GM12872 (cell line): ENCODE results near the gene ZNF892.
A peak's percentile ranks its signal among the peaks of the same experiment; 100 is the strongest.

Experiments
- TF ChIP-seq, protein P1 (sequence below): IDR thresholded peaks from 3 replicates; pipeline ENCODE4 v1.5.1; 2011; ENCODE audit warnings: low read depth, mild to moderate bottlenecking, low read length, moderate library complexity; ENCODE audit not compliant: insufficient read depth

ZNF892 gene

DNA sequence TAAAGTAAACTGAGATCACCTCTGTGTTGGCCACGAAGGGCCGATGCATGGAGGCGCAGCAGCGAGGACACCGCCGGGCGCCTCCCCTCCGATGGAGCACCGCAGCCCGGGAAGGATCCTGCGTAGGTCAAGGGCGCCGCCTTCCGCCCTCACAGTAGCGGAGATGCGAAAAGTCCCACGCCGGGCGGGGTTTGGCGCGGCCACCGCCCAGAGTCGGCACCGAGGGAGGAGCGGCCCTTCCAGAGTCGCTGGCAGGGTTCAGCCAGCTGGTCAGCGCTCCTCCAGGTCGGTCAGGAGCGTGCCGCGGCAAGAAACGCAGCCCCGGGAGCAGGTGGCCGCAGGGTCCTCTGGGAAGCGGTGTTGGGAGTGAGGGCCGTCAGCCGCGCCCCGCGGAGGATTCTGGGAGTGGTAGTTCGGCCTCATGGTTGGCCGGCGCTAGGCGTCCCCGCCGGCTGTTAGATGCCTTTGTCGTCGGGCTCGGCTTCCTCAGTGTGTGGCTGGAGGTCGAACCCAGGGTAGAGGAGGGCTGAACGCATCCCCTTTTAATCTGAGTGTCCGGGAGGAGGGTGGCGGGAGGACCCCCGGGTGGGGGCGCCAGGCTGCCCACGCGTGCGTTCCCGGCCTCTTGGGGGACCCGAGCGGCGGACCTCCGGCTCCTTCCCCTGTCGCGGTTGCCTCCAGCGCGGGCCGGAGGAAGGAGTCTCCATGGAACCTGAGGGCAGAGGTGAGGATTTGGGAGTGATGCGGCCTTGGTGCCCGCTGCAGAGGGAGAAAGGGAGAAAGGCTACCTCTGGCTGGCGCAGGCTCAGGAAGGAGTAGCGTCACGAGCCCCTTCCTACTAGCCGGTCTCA is at the start of gene ZNF892:
Gene ZNF892 (plus strand): TSS at position 411 of the 851 bp plus-strand sequence. CDS start 295 bp downstream, at position 706.
- TF ChIP-seq, protein P1, sequence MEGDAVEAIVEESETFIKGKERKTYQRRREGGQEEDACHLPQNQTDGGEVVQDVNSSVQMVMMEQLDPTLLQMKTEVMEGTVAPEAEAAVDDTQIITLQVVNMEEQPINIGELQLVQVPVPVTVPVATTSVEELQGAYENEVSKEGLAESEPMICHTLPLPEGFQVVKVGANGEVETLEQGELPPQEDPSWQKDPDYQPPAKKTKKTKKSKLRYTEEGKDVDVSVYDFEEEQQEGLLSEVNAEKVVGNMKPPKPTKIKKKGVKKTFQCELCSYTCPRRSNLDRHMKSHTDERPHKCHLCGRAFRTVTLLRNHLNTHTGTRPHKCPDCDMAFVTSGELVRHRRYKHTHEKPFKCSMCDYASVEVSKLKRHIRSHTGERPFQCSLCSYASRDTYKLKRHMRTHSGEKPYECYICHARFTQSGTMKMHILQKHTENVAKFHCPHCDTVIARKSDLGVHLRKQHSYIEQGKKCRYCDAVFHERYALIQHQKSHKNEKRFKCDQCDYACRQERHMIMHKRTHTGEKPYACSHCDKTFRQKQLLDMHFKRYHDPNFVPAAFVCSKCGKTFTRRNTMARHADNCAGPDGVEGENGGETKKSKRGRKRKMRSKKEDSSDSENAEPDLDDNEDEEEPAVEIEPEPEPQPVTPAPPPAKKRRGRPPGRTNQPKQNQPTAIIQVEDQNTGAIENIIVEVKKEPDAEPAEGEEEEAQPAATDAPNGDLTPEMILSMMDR, result peak; percentile 40

DNA sequence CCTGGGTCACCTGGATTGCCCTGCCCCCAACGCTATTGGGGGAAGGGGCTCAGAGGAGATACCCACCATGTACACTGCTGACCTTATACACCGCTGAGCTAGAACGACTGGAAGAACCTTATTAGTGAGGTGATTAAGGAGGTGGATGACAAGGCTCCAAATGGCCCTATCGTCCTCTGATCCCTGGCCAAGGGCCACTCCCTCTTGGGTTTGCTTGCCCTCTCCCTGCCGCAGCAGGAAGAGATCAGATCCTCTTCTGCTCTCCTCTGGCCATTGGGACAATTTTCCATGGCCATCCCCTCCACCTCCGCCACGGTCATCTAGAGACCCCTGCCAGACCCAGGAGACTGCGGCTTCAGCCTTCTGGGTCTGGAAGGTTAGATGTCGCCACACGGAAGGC is 48.9 kb upstream of the ZNF892 start:
- TF ChIP-seq, protein P1, result no peak

DNA sequence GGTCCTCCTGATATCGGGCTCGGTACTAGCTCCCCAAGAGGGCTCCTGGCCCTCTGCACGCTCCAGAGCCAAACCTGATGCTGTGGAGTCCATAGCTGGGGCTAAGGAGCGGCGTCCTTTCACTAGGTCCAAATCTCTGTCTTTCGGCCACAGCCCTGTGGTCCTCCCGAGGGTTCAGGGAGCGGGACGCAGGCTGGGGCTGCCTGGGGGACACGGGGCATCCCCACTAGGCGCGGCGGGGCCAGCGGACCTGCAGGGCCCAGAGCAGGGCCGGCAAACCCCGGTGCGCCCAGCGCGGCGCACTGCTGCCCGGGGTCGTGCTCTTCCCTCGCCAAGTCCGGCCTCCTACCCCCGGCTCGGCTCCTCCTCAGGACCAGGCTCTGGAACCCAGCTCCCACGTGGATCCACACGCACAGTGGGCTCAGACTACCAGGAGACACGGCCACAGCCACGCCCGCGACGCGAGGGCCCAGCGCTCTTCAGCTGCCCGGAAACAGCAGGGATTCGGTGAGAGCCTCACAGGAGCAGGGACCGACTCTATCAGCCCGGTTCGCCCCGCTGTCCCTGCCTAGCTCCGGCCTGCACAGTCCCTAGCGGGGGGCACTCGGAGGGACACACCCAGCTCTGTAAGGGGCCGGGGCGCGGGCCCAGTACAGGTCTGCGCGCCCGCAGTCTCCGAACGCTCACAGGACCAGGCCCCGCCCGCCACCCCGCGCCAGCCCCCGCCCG is 48.3 kb upstream of the ZNF892 start:
- TF ChIP-seq, protein P1, result no peak

DNA sequence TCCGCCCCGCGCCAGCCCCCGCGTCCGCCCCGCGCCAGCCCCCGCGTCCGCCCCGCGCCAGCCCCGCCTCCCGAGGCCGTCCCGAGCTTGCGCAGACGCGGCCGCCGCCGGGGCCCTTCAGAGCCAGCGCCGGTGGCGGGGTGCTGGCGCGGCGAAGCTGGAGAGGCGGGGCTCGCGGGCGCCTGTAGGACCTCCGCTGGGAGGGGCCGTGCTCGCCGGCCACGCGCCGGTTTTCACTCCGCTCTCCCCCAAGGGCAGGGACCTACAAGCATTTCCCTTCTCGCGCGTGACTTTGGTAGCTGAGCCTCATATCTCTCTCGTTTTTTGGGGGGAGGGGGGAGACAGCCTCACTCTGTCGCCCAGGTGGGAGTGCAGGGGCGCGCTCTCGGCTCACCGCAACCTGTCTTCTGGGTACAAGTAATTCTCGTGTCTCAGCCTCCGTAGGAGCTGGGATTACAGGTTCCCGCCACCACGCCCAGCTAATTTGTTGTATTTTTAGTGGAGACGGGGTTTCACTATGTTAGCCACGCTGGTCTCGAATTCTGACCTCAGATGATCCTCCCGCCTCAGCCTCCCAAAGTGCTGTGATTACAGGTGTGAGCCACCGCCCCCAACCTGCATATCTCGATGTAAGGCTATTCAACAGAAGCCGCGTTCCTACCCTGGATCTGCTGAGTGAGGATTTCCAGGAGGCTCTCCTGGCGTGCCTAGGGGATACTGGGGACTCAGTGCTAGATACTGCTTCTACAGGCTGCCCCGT is 47.5 kb upstream of the ZNF892 start, which contains the start of gene ZNF514:
Gene ZNF514 (minus strand): TSS at position 159 of the 760 bp plus-strand sequence. CDS start 6,595 bp downstream, outside the sequence.
- TF ChIP-seq, protein P1, result no peak

DNA sequence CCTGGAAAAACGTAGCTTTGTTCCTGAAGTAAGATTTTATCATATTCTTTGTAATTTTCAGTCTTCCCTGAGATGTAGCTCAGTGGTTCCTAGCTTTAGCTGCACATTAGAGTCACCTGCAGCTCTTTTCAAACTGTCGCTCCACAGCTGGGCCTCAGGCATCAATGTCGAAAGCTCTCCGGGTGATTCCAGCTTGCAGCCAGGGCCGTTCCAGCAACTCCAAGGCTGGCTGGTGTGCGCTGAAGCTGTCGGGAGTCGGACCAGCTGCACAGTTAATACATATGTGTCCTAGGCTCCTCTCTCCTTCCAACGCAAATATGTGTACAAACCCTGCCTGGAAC is 42.3 kb upstream of the ZNF892 start:
- TF ChIP-seq, protein P1, result no peak

DNA sequence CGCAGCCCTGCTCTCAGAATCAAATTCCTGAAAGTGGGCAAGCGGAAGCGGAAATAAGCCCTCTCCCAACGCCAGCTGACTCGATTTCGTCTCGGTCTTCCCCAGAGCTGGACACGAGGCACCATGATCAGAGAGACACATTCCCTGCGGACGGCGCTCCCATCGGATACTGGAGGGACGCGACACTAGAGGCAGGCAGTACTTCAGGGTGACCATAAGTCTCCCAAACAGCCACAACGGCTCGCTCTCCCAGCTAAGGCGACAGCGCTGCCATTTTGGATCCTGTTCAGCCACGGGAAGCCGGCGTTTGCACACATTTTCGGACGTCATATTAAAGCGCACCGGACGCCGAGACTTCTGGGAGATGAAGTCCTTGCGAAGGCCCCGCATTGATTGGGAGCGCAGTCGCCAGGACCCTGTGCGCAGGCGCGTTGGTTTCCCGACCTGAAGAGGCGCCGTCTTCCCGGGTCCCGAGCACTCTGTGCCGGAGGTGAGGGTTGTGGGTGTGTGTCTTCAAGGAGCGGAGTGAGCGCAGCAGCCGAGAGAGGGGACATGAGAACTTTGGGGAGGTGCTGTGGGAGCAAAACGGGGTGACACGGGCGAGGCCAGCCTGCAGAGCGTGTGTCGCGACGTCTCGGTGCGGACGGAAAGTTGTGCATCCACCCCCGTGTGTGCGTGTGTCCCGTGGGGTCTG is 41.8 kb upstream of the ZNF892 start, which contains the start of gene ZNF2:
Gene ZNF2 (plus strand): TSS at position 439 of the 694 bp plus-strand sequence. CDS start 10,418 bp downstream, outside the sequence.
- TF ChIP-seq, protein P1, result 0 out of 3 replicates have a peak, but pooled peaks have one; percentile 8
